Measurements from ENCODE around the gene VPS51.

GRCh38 chr11:65086809-65087208 is 9.2 kb upstream of the VPS51 start:
- TF ChIP-seq CTCF (IDR thresholded peaks at IDR 0.05 in 2 of 3, conservative IDR thresholded peaks at IDR 0.05 in 1 of 3; ENCODE audit: borderline replicate concordance in 1 of 3, insufficient read depth in 1 of 3, low read depth in 2 of 3, low read length in 2 of 3) (no peak), EZH2phosphoT487 (IDR thresholded peaks at IDR 0.05; ENCODE audit: borderline replicate concordance) (no peak), REST (IDR thresholded peaks at IDR 0.05; ENCODE audit: low read depth) (no peak), POLR2A (IDR thresholded peaks at IDR 0.05; ENCODE audit: borderline replicate concordance, extremely low read depth, insufficient read depth, insufficient read length) (no peak), FOSL1 (IDR thresholded peaks at IDR 0.05; ENCODE audit: low read depth) (no peak), YY1 (IDR thresholded peaks at IDR 0.05; ENCODE audit: extremely low read depth, insufficient replicate concordance, low read depth, low read length) (no peak)

Measured in HCT116 (cell line).